Amygdala (tissue), 56 donors: ENCODE results near the gene DUSP22.
"Not testable (repeated sequence)": the region's sequence is repeated elsewhere in the genome, so short reads cannot be mapped to it uniquely, and the experiment has no call there.

Experiments used
- DNase-seq, 56 donors: peaks; one replicate each; lab custom pipeline; 2025; lab: John Stamatoyannopoulos, UW

Gene DUSP22

GRCh38 chr6:291697-292505 is at the start of gene DUSP22:
TSS of gene DUSP22 (plus strand) at chr6:292487. CDS start at chr6:292540, 53 bp downstream.
- DNase-seq, result no peak

DNA sequence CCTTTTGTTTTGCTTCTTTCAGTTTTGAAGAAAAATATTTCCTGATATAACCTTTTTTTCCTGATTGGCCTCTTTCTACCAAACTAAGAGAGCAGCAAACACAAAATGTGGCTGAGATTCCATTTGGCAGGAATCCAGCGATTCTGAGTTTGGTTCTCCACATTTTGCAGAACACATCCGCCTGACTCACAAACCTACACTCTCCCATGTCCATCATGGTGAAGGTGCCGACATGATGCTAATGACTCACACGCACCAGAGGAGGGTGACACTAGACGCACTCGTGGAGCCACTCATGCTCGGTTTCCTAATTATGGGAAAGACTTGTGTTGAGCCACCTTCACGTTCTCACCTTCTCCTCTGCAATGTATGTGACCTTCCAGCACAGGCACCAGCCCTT is 45.9 kb upstream of the DUSP22 start:
- DNase-seq, result no peak

DNA sequence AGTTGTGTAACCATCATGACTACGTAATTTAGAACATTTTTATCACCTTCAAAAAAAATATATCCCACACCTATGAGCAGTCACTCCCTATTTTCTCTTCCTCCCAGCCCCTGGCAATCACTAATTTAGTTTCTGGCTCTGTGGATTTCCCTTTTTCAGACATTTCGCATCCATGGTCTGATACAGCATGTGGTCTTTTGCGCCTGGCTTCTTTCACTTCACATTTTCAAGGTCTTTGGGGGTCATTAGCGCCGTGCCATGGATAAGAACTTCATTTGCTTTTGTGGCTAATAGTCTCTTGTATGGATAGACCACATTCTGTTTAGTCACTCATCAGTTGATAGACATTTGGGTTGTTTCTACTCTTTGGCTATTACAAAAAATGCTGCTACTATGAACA is 44.9 kb upstream of the DUSP22 start:
- no peak for DNase-seq

DNA sequence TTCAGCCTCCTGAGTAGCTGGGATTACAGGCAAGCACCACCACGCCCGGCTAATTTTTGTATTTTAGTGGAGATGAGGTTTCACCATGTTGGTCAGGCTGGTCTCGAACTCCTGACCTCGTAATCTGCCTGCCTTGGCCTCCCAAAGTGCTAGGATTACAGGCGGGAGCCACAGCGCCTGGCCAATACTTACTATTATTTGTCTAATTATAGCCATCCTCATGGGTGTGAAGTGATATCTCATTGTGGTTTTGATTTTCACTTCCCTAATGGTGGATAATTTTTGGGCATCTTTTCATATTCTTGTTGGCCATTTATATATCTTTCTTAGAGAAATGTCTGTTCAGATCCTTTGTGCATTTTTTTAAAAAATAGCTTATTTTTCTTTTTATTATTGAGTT is 44.2 kb upstream of the DUSP22 start:
- DNase-seq, result not testable (repeated sequence)

- DNase-seq, result no peak
Observed at GRCh38 chr6:250676-251075, 41.6 kb upstream of the DUSP22 start.

- DNase-seq, result no peak
Observed at GRCh38 chr6:251920-252319, 40.4 kb upstream of the DUSP22 start.

GRCh38 chr6:252775-253535 is 39.3 kb upstream of the DUSP22 start:
- DNase-seq, result no peak

DNA sequence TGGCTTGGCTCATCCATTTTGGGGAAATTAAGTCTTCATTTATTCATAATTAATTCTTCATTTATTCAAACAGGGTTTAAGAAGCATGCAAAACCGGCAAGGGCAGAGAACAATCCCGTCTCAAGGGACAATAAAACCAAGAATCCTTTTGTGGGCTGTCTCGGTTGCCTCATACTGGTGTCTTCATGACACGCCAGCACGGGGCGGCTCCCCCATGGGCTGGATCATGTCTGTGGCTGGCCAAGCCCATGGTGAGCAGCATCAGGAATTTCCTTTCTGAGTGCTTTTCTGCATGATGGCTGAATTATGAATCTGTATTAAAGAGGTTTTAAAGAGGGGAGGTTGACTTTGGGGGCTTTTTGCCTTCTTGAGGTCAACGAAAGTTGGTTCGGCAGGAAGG is 38.3 kb upstream of the DUSP22 start:
- no peak for DNase-seq

GRCh38 chr6:255041-255750 is 37.1 kb upstream of the DUSP22 start:
- DNase-seq, result no peak

- DNase-seq, result no peak
Observed at GRCh38 chr6:255751-256083, 36.6 kb upstream of the DUSP22 start.

DNA sequence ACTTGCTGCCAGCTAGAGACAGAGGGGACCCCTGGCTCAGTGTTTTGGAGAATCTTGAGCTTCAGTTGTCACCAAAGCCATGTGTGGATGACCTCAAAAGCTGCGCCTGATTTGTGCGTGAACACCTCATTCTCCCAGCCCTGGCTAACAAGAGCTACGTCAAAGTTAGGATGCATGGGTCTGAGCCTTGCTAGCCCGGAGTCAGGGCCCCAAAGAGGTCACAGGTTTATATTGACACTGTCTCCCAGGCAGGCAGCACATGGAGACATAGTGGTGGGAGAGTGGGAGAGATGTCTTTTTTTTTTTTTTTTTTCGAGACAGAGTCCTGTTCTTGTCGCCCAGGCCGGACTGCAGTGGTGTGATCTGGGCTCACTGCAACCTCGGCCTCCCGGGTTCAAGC is 36.1 kb upstream of the DUSP22 start:
- no peak for DNase-seq

DNA sequence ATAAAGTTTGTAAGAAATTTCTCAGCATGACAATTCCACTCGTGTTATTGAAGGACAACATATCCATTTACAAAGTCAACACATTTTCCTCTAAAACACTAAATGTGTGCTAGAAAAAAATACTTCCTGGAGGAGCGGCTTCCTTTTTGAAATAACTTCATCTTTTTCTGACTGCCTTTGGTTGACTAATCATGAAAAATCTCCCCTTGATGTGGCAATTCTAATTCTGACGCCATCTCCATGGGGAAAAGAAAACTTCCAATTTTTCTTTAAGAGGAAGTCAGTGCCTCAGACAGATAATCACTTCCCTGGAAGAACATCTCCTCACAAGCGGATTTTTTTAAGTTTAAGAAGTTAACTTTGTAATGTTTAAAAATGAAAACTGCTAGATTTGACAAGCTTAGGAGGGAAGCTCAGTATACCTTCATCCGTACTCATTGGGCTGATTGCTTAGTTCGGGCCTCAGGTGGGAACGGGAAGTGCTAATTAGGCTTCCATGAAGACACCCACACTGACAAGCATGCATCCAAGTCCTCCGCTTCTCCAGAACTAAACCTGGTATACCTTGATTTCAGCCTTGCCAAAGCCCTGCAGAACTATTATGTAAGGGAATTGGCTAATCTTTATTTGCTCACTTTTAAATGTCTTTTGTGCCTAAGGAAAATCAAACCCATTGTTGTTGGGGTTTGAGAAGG is 35.1 kb upstream of the DUSP22 start:
- no peak for DNase-seq

DNA sequence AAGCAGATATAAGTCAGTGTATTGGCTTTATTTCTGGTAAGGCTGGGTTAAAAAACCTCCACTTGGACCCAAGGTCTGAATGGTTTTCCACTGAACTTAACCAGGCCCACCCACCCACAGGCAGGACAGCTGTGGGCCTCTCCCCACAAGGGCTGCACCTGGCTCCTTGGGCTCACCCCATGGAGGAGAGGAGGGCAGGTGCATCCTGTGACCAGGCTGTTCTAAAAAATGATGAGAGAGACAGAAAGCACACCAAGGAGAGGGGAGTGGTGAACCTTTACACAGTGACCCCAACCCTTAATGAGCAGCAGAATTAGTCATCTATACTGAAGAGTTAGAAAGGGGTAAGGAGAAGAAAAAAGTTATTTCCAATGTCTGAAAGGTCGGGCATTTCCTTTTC is 34.5 kb upstream of the DUSP22 start:
- DNase-seq, result no peak

DNA sequence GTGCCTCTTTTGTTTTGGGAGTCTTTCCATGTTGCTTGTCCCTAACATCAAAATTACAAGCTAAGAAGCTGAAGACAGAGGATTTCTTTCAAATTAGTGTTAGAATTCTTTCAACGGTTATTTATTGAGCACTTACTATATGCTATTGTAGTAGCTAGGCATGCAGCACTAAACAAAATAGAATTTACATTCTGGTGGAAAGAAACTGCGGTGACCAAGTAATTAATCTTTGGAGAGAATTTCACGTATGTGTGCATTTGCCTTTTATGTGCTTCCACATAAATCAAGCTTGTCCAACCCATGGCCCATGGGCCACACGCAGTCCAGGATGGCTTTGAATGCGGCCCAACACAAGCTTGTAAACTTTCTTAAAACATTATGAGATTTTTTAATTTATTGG is 33.0 kb upstream of the DUSP22 start:
- no peak for DNase-seq

GRCh38 chr6:259901-260508 is 32.3 kb upstream of the DUSP22 start:
- no peak for DNase-seq

GRCh38 chr6:264626-265025 is 27.7 kb upstream of the DUSP22 start:
- DNase-seq, result no peak

GRCh38 chr6:268394-268935 is 23.8 kb upstream of the DUSP22 start:
- DNase-seq, result no peak

- no peak for DNase-seq
Observed at GRCh38 chr6:273551-274058, 18.7 kb upstream of the DUSP22 start.

- DNase-seq, result no peak
Observed at GRCh38 chr6:277746-278145, 14.5 kb upstream of the DUSP22 start.

GRCh38 chr6:278494-278893 is 13.8 kb upstream of the DUSP22 start:
- no peak for DNase-seq
